Tibial artery (tissue), 4 donors: Measurements from ENCODE around the gene TUSC2.
"Not testable (repeated sequence)": the region's sequence is repeated elsewhere in the genome, so short reads cannot be mapped to it uniquely, and the experiment has no call there.

ENCODE experiments used
- DNase-seq, 2 donors: peaks; one replicate each; pipeline ENCODE4 v3.0.0-alpha.2; 2019
- H3K27ac ChIP-seq, 2 donors: fragments of 200-600 bp; sonication (generic) in 1 of 2; 1 replicate in 1 of 2; 2 replicates in 1 of 2; pipeline ENCODE4 v1.5.1; 2018 to 2019; ENCODE audit warnings: mild to moderate bottlenecking in 1 of 2
- H3K27me3 ChIP-seq, 2 donors: fragments of 200-600 bp; sonication (generic) in 1 of 2; one replicate each; pipeline versions ENCODE4 v1.5.1 to v1.6.0; 2016 to 2019
- H3K36me3 ChIP-seq, 3 donors: fragments of 200-600 bp; sonication (generic) in 2 of 3; one replicate each; pipeline ENCODE4 v1.5.1; 2016 to 2019; ENCODE audit warnings: mild to moderate bottlenecking in 2 of 3
- H3K4me1 ChIP-seq, 4 donors: fragments of 200-600 bp; sonication (generic) in 2 of 4; 1 replicate in 3 of 4; 2 replicates in 1 of 4; pipeline ENCODE4 v1.5.1; 2016 to 2019
- H3K4me3 ChIP-seq, 2 donors: fragments of 200-600 bp; sonication (generic) in 1 of 2; 1 replicate in 1 of 2; 2 replicates in 1 of 2; pipeline ENCODE4 v1.5.1; 2018 to 2019; ENCODE audit warnings: mild to moderate bottlenecking in 2 of 2
- H3K9me3 ChIP-seq, 3 donors: fragments of 200-600 bp; sonication (generic) in 1 of 3; one replicate each; pipeline ENCODE4 v1.5.1; 2016 to 2019
- CTCF ChIP-seq, 2 experiments: fragments of 200-600 bp in 1 of 2; fragments of 450-650 bp in 1 of 2; IDR thresholded peaks; one replicate each; pipeline ENCODE4 v1.5.1; 2017 to 2019; ENCODE audit warnings: antibody characterized with exemption in 2 of 2, mild to moderate bottlenecking in 1 of 2, moderate library complexity in 1 of 2
- intact Hi-C: fragments of 100-400 bp; cut with DNase I; formaldehyde crosslinking; loops from one replicate; pipeline ENCODE4 v1.15.0; 2023; ENCODE audit warnings: low total_unique reads

The TUSC2 gene

GRCh38 chr3:50289130-50289529, 38.9 kb downstream of the TUSC2 start:
- Histone ChIP-seq H3K9me3 (no peaks in the 10 kb centered on the region), H3K27me3 (no peaks in the 10 kb centered on the region), H3K27ac (no peak overlapping the region), H3K36me3 (peaks cover 18 to 47% (median 36%) of the 10 kb centered on the region in 3 donors), H3K4me3 (no peak overlapping the region), H3K4me1 (peaks cover 0 to 25% (median 21%) of the 10 kb centered on the region in 4 donors)
- no peak for TF ChIP-seq CTCF (IDR thresholded peaks at IDR 0.05)
- no peak for DNase-seq
- intact Hi-C loops, result no loop called here

GRCh38 chr3:50288387-50289007, 39.5 kb downstream of the TUSC2 start:
- Histone ChIP-seq H3K9me3 (no peaks in the 10 kb centered on the region), H3K36me3 (peaks cover 18 to 47% (median 36%) of the 10 kb centered on the region in 3 donors), H3K27ac (no peak overlapping the region), H3K4me1 (peaks cover 0 to 25% (median 21%) of the 10 kb centered on the region in 4 donors), H3K27me3 (no peaks in the 10 kb centered on the region), H3K4me3 (no peak overlapping the region)
- no peak for DNase-seq
- TF ChIP-seq CTCF (IDR thresholded peaks at IDR 0.05), result no peak
- intact Hi-C loops, result no loop called here

- H3K4me3 ChIP-seq, result no peak overlapping the region
- H3K9me3 ChIP-seq, result no peaks in the 10 kb centered on the region
- H3K27me3 ChIP-seq, result no peaks in the 10 kb centered on the region
- peaks cover 0 to 15% (median 11%) of the 10 kb centered on the region in 4 donors for H3K4me1 ChIP-seq
- no peak for TF ChIP-seq CTCF (IDR thresholded peaks at IDR 0.05)
- intact Hi-C loops, result no loop called here
- DNase-seq, result no peak
- peaks cover 18 to 47% (median 36%) of the 10 kb centered on the region in 3 donors for H3K36me3 ChIP-seq
- H3K27ac ChIP-seq, result no peak overlapping the region
These were observed 40.8 kb downstream of the TUSC2 start for GRCh38 chr3:50287262-50287661.

- intact Hi-C loops, result no loop called here
These were observed 41.4 kb downstream of the TUSC2 start for GRCh38 chr3:50286322-50287227.

GRCh38 chr3:50284121-50284520, 43.9 kb downstream of the TUSC2 start:
- intact Hi-C loops, H3K27me3 ChIP-seq, H3K4me1 ChIP-seq, H3K4me3 ChIP-seq, DNase-seq, H3K27ac ChIP-seq, H3K9me3 ChIP-seq: not testable (repeated sequence)
- peaks cover 12 to 32% (median 23%) of the 10 kb centered on the region in 3 donors for H3K36me3 ChIP-seq

More at GRCh38 chr3:50286322-50287227, 41.4 kb downstream of the TUSC2 start:
- no peak overlapping the region for H3K27ac ChIP-seq
- no peak for DNase-seq
- H3K9me3 ChIP-seq, result no peaks in the 10 kb centered on the region
- H3K36me3 ChIP-seq, result peaks cover 18 to 47% (median 36%) of the 10 kb centered on the region in 3 donors
- H3K4me1 ChIP-seq, result peaks cover 0 to 15% (median 9%) of the 10 kb centered on the region in 4 donors
- no peak for TF ChIP-seq CTCF (IDR thresholded peaks at IDR 0.05)
- no peak overlapping the region for H3K4me3 ChIP-seq
- H3K27me3 ChIP-seq, result no peaks in the 10 kb centered on the region
